Urinary bladder (tissue), 4 donors: ENCODE measurements around the gene RABGAP1L. TPM values are rescaled to one million over a fixed set of nuclear protein-coding genes. Genes with fewer than 3 reads are reported as not detected.
"Not testable (repeated sequence)": the region's sequence is repeated elsewhere in the genome, so short reads cannot be mapped to it uniquely, and the experiment has no call there.

Source experiments
- DNase-seq: peaks from one replicate; pipeline ENCODE4 v3.0.0-alpha.2; 2015; ENCODE audit errors: extremely low spot score
- H3K27ac ChIP-seq: one replicate; pipeline ENCODE4 v1.5.1; 2013; ENCODE audit warnings: low read depth, mild to moderate bottlenecking, moderate library complexity
- H3K36me3 ChIP-seq: one replicate; pipeline ENCODE4 v1.6.1; 2013; ENCODE audit warnings: mild to moderate bottlenecking, moderate library complexity; ENCODE audit not compliant: insufficient read depth
- H3K4me1 ChIP-seq: one replicate; pipeline ENCODE4 v1.6.1; 2013; ENCODE audit warnings: mild to moderate bottlenecking, moderate library complexity; ENCODE audit not compliant: insufficient read depth
- H3K4me3 ChIP-seq: one replicate; pipeline ENCODE4 v1.5.1; 2013; ENCODE audit warnings: low read depth, low read length
- WGBS: extraction: QIAGEN DNeasy Blood & Tissue Kit; methylation state at CpG from one replicate; pipeline ENCODE4 v1.1.7; 2013; 5-methylcytosine and 5-hydroxymethylcytosine counted together
- polyA plus RNA-seq: library from polyadenylated mRNA; stranded (reverse); fragments of 200-250 nt; gene quantifications from one replicate; pipeline ENCODE4 v1.2.3, GENCODE V29; 2013
- total RNA-seq: library from RNA; depleted of rRNA; stranded (reverse); fragments of >200 nt; gene quantifications from one replicate; pipeline ENCODE4 v1.2.3, GENCODE V29; 2014
- donor health status: healthy with polysubstance abuse.
- donor health status: healthy.

RABGAP1L gene
- total and polyA plus RNA-seq, 2 donors: 14.5 to 102 TPM

- peaks cover 1% of the 10 kb centered on the region for H3K36me3 ChIP-seq
- H3K27ac ChIP-seq: no peak overlapping the region
- WGBS: 89% methylated on average over 1 of the region's 1 CpG
- H3K4me3 ChIP-seq: no peak overlapping the region
- no peak for DNase-seq
- no peaks in the 10 kb centered on the region for H3K4me1 ChIP-seq
These were observed 126.7 kb downstream of the RABGAP1L start for GRCh38 chr1:174286042-174286441.

GRCh38 chr1:174289644-174290310 is 130.5 kb downstream of the RABGAP1L start:
- 76% methylated on average over 2 of the region's 2 CpGs for whole genome bisulfite sequencing
- Histone ChIP-seq H3K4me1 (no peaks in the 10 kb centered on the region), H3K27ac (no peak overlapping the region), H3K36me3 (no peaks in the 10 kb centered on the region), H3K4me3 (no peak overlapping the region)
- DNase-seq: no peak

GRCh38 chr1:174291059-174291458 is 131.7 kb downstream of the RABGAP1L start:
- no peaks in the 10 kb centered on the region for H3K4me1 ChIP-seq
- H3K36me3 ChIP-seq: no peaks in the 10 kb centered on the region

GRCh38 chr1:174296309-174296708 is 137.0 kb downstream of the RABGAP1L start:
- H3K4me1 ChIP-seq: no peaks in the 10 kb centered on the region
- WGBS: 93% methylated on average over 4 of the region's 4 CpGs
- H3K4me3 ChIP-seq: no peak overlapping the region
- H3K27ac ChIP-seq: no peak overlapping the region
- no peaks in the 10 kb centered on the region for H3K36me3 ChIP-seq
- no peak for DNase-seq

More at GRCh38 chr1:174291059-174291458, 131.7 kb downstream of the RABGAP1L start:
- H3K4me3 ChIP-seq: no peak overlapping the region
- no peak for DNase-seq
- no peak overlapping the region for H3K27ac ChIP-seq

GRCh38 chr1:174297351-174297750 is 138.0 kb downstream of the RABGAP1L start:
- Histone ChIP-seq H3K4me1 (no peaks in the 10 kb centered on the region), H3K27ac (no peak overlapping the region), H3K36me3 (no peaks in the 10 kb centered on the region), H3K4me3 (no peak overlapping the region)
- DNase-seq: no peak
- 83% methylated on average over 10 of the region's 10 CpGs for WGBS

GRCh38 chr1:174301295-174302077 is 142.2 kb downstream of the RABGAP1L start:
- H3K4me1 ChIP-seq: no peaks in the 10 kb centered on the region
- H3K36me3 ChIP-seq: no peaks in the 10 kb centered on the region
- WGBS: 97% methylated on average over 5 of the region's 5 CpGs
- DNase-seq: no peak
- H3K27ac ChIP-seq: no peak overlapping the region
- H3K4me3 ChIP-seq: no peak overlapping the region

GRCh38 chr1:174308604-174309003 is 149.3 kb downstream of the RABGAP1L start:
- Histone ChIP-seq H3K27ac (no peak overlapping the region), H3K4me1 (no peaks in the 10 kb centered on the region), H3K36me3 (no peaks in the 10 kb centered on the region), H3K4me3 (no peak overlapping the region)
- no peak for DNase-seq

GRCh38 chr1:174309490-174309889 is 150.2 kb downstream of the RABGAP1L start:
- Histone ChIP-seq H3K36me3 (no peaks in the 10 kb centered on the region), H3K27ac (no peak overlapping the region), H3K4me1 (no peaks in the 10 kb centered on the region), H3K4me3 (no peak overlapping the region)
- no peak for DNase-seq

- H3K4me3 ChIP-seq: no peak overlapping the region
- no peak for DNase-seq
- whole genome bisulfite sequencing: 91% methylated on average over 4 of the region's 4 CpGs
These were observed 155.1 kb downstream of the RABGAP1L start for GRCh38 chr1:174314433-174314832.

GRCh38 chr1:174315239-174315638 is 155.9 kb downstream of the RABGAP1L start:
- Histone ChIP-seq H3K4me3 (no peak overlapping the region), H3K27ac (no peak overlapping the region), H3K36me3 (peaks cover 1% of the 10 kb centered on the region), H3K4me1 (no peaks in the 10 kb centered on the region)
- WGBS: 97% methylated on average over 2 of the region's 2 CpGs
- no peak for DNase-seq

More at GRCh38 chr1:174314433-174314832, 155.1 kb downstream of the RABGAP1L start:
- H3K36me3 ChIP-seq: peaks cover 1% of the 10 kb centered on the region
- H3K27ac ChIP-seq: no peak overlapping the region
- no peaks in the 10 kb centered on the region for H3K4me1 ChIP-seq

GRCh38 chr1:174320897-174321296 is 161.6 kb downstream of the RABGAP1L start:
- WGBS: 98% methylated on average over 3 of the region's 3 CpGs
- not testable (repeated sequence) for H3K4me3 ChIP-seq, DNase-seq, H3K4me1 ChIP-seq, H3K27ac ChIP-seq, H3K36me3 ChIP-seq

GRCh38 chr1:174322202-174322862 is 163.0 kb downstream of the RABGAP1L start:
- DNase-seq: no peak
- no peaks in the 10 kb centered on the region for H3K36me3 ChIP-seq
- H3K4me3 ChIP-seq: no peak overlapping the region
- WGBS: 96% methylated on average over 1 of the region's 1 CpG
- H3K4me1 ChIP-seq: no peaks in the 10 kb centered on the region
- no peak overlapping the region for H3K27ac ChIP-seq

GRCh38 chr1:174324493-174324892 is 165.2 kb downstream of the RABGAP1L start:
- Histone ChIP-seq H3K27ac (no peak overlapping the region), H3K4me1 (no peaks in the 10 kb centered on the region), H3K4me3 (no peak overlapping the region), H3K36me3 (no peaks in the 10 kb centered on the region)
- 98% methylated on average over 1 of the region's 1 CpG for WGBS
- no peak for DNase-seq

- 66% methylated on average over 1 of the region's 1 CpG for WGBS
- H3K4me3 ChIP-seq: no peak overlapping the region
- H3K36me3 ChIP-seq: no peaks in the 10 kb centered on the region
- H3K4me1 ChIP-seq: no peaks in the 10 kb centered on the region
- no peak overlapping the region for H3K27ac ChIP-seq
- no peak for DNase-seq
These were observed 165.6 kb downstream of the RABGAP1L start for GRCh38 chr1:174324939-174325338.
